H1 (cell line): ENCODE data around the gene FAM53B. TPM values are rescaled to one million over a fixed set of nuclear protein-coding genes. Genes with fewer than 3 reads are reported as not detected.

Source experiments
- MAFK ChIP-seq: IDR thresholded peaks from 2 replicates; pipeline ENCODE4 v1.6.1; 2012; ENCODE audit warnings: low read depth, mild to moderate bottlenecking, improper control_type of control experiment, low read length
- RXRA ChIP-seq: IDR thresholded peaks from 2 replicates; pipeline ENCODE4 v1.6.1; 2011; ENCODE audit warnings: low read depth, mild to moderate bottlenecking, low read length, moderate library complexity; ENCODE audit not compliant: insufficient read depth
- TEAD4 ChIP-seq: IDR thresholded peaks from 2 replicates; pipeline ENCODE4 v1.6.1; 2012; ENCODE audit warnings: low read depth, low read length, inconsistent platforms, mixed read lengths
- polyA plus RNA-seq, 7 experiments: library from polyadenylated mRNA; depleted of rRNA in 3 of 7; stranded (reverse) in 5 of 7; unstranded in 2 of 7; fragments of >200 nt in 5 of 7; fragments of 200-250 nt in 2 of 7; gene quantifications; 1 replicate in 5 of 7; 2 replicates in 1 of 7; 4 replicates in 1 of 7; pipeline versions ENCODE4 v1.2.1 to v1.2.3, GENCODE V29; 2011 to 2013; ENCODE audit warnings: missing spikeins in 2 of 7, mixed read lengths in 2 of 7
- total RNA-seq: library from RNA; stranded (reverse); fragmentation: NEBNext Ultra II Directional; extraction: Animal tissue kit (Norgen Biotek cat#: 25700); gene quantifications from 2 replicates; pipeline ENCODE4 v1.2.1, GENCODE V29; 2021

The FAM53B gene
- total and polyA plus RNA-seq, 2 of the 8 experiments (the other 6 are each of a cell fraction or from before 2014, with no cell fraction given), result 5.3 to 14.4 TPM

DNA sequence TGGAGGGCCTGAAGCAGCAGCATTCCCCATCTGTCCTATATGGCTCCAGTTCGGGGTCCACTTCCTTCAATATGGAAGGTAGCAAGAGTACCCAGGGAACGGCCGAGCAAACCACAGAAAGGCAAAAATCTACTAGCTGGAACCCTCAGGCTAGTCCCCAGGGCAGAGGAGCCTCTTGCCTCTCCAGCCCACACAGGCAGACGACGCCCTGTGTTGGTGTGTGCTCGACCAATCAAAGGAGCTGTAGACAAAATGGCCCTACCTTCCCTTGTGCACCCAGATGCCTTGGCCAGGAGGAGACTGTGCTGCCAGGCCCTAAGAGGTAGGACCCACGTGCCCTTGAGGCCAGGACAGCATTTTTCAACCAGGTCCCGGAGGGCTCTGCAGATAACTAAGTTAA, 91.5 kb downstream of the FAM53B start (continued):
- TF ChIP-seq RXRA (no peak), MAFK (no peak), TEAD4 (no peak)
- TF ChIP-seq, all 59 proteins: peak for 0
